Esophagus squamous epithelium (tissue), 4 donors: ENCODE measurements around the gene ISLR2.

Experiments
- POLR2A ChIP-seq, 4 donors: fragments of 450-650 bp; IDR thresholded peaks; one replicate each; pipeline ENCODE4 v1.6.1; 2017; ENCODE audit warnings: antibody characterized with exemption in 4 of 4, mild to moderate bottlenecking in 4 of 4, moderate library complexity in 3 of 4
- TF ChIP-seq, protein P1 (sequence below), 6 experiments: fragments of 450-650 bp in 4 of 6; fragments of 200-600 bp in 2 of 6; sonication (generic) in 2 of 6; IDR thresholded peaks; one replicate each; pipeline ENCODE4 v1.5.1; 2016 to 2019; ENCODE audit warnings: antibody characterized with exemption in 6 of 6, mild to moderate bottlenecking in 4 of 6, moderate library complexity in 4 of 6

DNA sequence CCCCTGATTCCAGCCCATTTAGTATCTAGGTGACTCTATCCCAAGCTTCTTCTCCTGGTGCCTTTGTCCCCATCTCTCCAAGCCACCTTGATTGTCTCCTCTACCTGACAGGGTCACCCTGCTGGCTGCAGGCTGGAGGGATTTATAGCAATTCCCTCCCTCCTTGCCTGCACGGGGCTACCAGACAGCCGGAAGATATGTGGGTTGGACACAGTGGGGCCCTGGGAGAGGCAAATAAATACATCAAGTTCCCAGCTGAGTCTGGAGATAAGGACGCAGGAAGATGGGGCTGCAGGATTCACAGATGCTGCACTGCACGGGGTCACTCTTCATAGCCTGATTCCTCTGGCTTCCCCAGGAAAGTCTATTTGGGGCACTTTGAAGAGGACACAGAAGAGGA lies 9.3 kb upstream of the ISLR2 start:
- TF ChIP-seq, protein P1, sequence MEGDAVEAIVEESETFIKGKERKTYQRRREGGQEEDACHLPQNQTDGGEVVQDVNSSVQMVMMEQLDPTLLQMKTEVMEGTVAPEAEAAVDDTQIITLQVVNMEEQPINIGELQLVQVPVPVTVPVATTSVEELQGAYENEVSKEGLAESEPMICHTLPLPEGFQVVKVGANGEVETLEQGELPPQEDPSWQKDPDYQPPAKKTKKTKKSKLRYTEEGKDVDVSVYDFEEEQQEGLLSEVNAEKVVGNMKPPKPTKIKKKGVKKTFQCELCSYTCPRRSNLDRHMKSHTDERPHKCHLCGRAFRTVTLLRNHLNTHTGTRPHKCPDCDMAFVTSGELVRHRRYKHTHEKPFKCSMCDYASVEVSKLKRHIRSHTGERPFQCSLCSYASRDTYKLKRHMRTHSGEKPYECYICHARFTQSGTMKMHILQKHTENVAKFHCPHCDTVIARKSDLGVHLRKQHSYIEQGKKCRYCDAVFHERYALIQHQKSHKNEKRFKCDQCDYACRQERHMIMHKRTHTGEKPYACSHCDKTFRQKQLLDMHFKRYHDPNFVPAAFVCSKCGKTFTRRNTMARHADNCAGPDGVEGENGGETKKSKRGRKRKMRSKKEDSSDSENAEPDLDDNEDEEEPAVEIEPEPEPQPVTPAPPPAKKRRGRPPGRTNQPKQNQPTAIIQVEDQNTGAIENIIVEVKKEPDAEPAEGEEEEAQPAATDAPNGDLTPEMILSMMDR (IDR thresholded peaks at IDR 0.05) = no peak
- no peak for TF ChIP-seq POLR2A (IDR thresholded peaks at IDR 0.05)
